H1 (cell line): ENCODE results near the gene SIRT7. TPM values are rescaled to one million over a fixed set of nuclear protein-coding genes. Genes with fewer than 3 reads are reported as not detected.

ENCODE experiments used
- CTCF ChIA-PET: fragments of 300-600 bp; sonication (Branson Sonifier 250); formaldehyde crosslinking; loops from one replicate; lab custom pipeline; 2021; ENCODE audit not compliant: partially characterized antibody; lab: Charles Lee
- POLR2A ChIA-PET: fragments of 300-600 bp; sonication (Branson Sonifier 250); formaldehyde crosslinking; loops from one replicate; lab custom pipeline; 2021; ENCODE audit warnings: inconsistent platforms; ENCODE audit not compliant: partially characterized antibody; lab: Charles Lee
- DNase-seq, 2 experiments: peaks; one replicate each; pipeline versions ENCODE4 v3.0.0 to v3.0.0-alpha.2; 2010 to 2022; ENCODE audit warnings: low spot score in 2 of 2, low read depth in 1 of 2, mixed read lengths in 1 of 2
- FAIRE-seq: peaks from 2 replicates; lab custom pipeline; 2011; peaks lifted over from hg19 to GRCh38; lab: Jason Lieb, UNC
- H2AFZ ChIP-seq: 2 replicates; pipeline ENCODE4 v1.8.1; 2012; ENCODE audit warnings: low read length, inconsistent platforms
- H2AK5ac ChIP-seq: 2 replicates; pipeline ENCODE4 v1.6.1; 2013; ENCODE audit warnings: low read depth, low read length
- H2BK120ac ChIP-seq: replicated peaks from 2 replicates; pipeline ENCODE3; 2013; ENCODE audit warnings: low read depth, low read length, inconsistent platforms
- H2BK12ac ChIP-seq: 2 replicates; pipeline ENCODE4 v1.6.1; 2013; ENCODE audit warnings: low read depth, low read length
- H2BK15ac ChIP-seq: 2 replicates; pipeline ENCODE4 v1.6.1; 2013; ENCODE audit warnings: low read length
- H2BK20ac ChIP-seq: 2 replicates; pipeline ENCODE4 v1.6.1; 2013; ENCODE audit warnings: low read length
- H2BK5ac ChIP-seq: 2 replicates; pipeline ENCODE4 v1.6.1; 2013; ENCODE audit warnings: low read depth, low read length
- H3K14ac ChIP-seq: 2 replicates; pipeline ENCODE4 v1.6.1; 2013; ENCODE audit warnings: inconsistent platforms; ENCODE audit not compliant: insufficient read length
- H3K18ac ChIP-seq: 2 replicates; pipeline ENCODE4 v1.6.1; 2013; ENCODE audit warnings: low read length; ENCODE audit errors: extremely low read depth
- H3K23ac ChIP-seq: 2 replicates; pipeline ENCODE4 v1.6.1; 2013; ENCODE audit warnings: inconsistent platforms; ENCODE audit not compliant: insufficient read length
- H3K23me2 ChIP-seq: 2 replicates; pipeline ENCODE4 v1.6.1; 2013; ENCODE audit warnings: low read depth, low read length
- H3K27ac ChIP-seq: 2 replicates; pipeline ENCODE4 v1.6.1; 2011; ENCODE audit warnings: low read depth, low read length, inconsistent platforms
- H3K27me3 ChIP-seq, 4 experiments: replicated peaks in 1 of 4; 1 replicate in 1 of 4; 2 replicates in 3 of 4; pipeline versions ENCODE4 v1.6.1 to v1.8.1; 2011 to 2013; ENCODE audit warnings: low read length in 3 of 4, mild to moderate bottlenecking in 3 of 4, inconsistent platforms in 2 of 4, mixed read lengths in 2 of 4, moderate library complexity in 1 of 4; ENCODE audit not compliant: control insufficient read depth in 3 of 4, insufficient read depth in 3 of 4; ENCODE audit errors: extremely low read depth in 1 of 4
- H3K36me3 ChIP-seq, 4 experiments: 2 replicates each; pipeline versions ENCODE4 v1.6.1 to v1.8.1; 2011 to 2013; ENCODE audit warnings: mild to moderate bottlenecking in 4 of 4, low read length in 3 of 4, moderate library complexity in 2 of 4, control low read depth in 1 of 4, inconsistent platforms in 1 of 4; ENCODE audit not compliant: insufficient read depth in 4 of 4, control insufficient read depth in 2 of 4
- H3K4ac ChIP-seq: replicated peaks from 2 replicates; pipeline ENCODE3; 2013; ENCODE audit warnings: low read length, low read depth, mixed read lengths, inconsistent platforms; ENCODE audit not compliant: insufficient read length
- H3K4me1 ChIP-seq, 4 experiments: replicated peaks in 1 of 4; 1 replicate in 1 of 4; 2 replicates in 3 of 4; pipeline versions ENCODE4 v1.6.1 to v1.8.1; 2011 to 2013; ENCODE audit warnings: low read length in 3 of 4, inconsistent platforms in 2 of 4, mixed read lengths in 1 of 4; ENCODE audit not compliant: insufficient read depth in 4 of 4, control insufficient read depth in 3 of 4
- H3K4me2 ChIP-seq, 2 experiments: 2 replicates each; pipeline versions ENCODE4 v1.6.1 to v1.8.1; 2011 to 2013; ENCODE audit warnings: low read depth in 2 of 2, low read length in 2 of 2, control low read depth in 1 of 2, inconsistent platforms in 1 of 2, mild to moderate bottlenecking in 1 of 2; ENCODE audit not compliant: insufficient read depth in 1 of 2
- H3K4me3 ChIP-seq, 4 experiments: fragments of 200-600, 300-600 bp in 1 of 4; sonication (generic), shearing (Covaris generic), sonication (Bioruptor Twin) in 1 of 4; 2 replicates each; pipeline versions ENCODE4 v1.5.1 to v1.8.1; 2011 to 2016; ENCODE audit warnings: low read length in 4 of 4, low read depth in 3 of 4, control low read depth in 2 of 4, inconsistent platforms in 2 of 4, mild to moderate bottlenecking in 2 of 4, mixed read lengths in 1 of 4, moderate library complexity in 1 of 4; ENCODE audit not compliant: insufficient read depth in 2 of 4; ENCODE audit errors: extremely low read depth in 1 of 4
- H3K56ac ChIP-seq: replicated peaks from 2 replicates; pipeline ENCODE3; 2013; ENCODE audit warnings: low read depth, mild to moderate bottlenecking, mixed read lengths, low read length, inconsistent platforms; ENCODE audit not compliant: insufficient read length
- H3K79me1 ChIP-seq: 2 replicates; pipeline ENCODE4 v1.6.1; 2013; ENCODE audit warnings: low read depth, low read length, control low read depth
- H3K79me2 ChIP-seq, 2 experiments: 2 replicates each; pipeline versions ENCODE4 v1.6.1 to v1.8.1; 2012 to 2013; ENCODE audit warnings: low read length in 2 of 2, mild to moderate bottlenecking in 2 of 2, inconsistent platforms in 1 of 2; ENCODE audit not compliant: insufficient read depth in 2 of 2, control insufficient read depth in 1 of 2
- H3K9ac ChIP-seq, 4 experiments: replicated peaks in 1 of 4; 1 replicate in 1 of 4; 2 replicates in 3 of 4; pipeline versions ENCODE4 v1.6.1 to v1.8.1; 2011 to 2013; ENCODE audit warnings: low read depth in 3 of 4, low read length in 3 of 4, control low read depth in 2 of 4, mild to moderate bottlenecking in 2 of 4, moderate library complexity in 2 of 4, inconsistent platforms in 1 of 4; ENCODE audit errors: extremely low read depth in 1 of 4
- H3K9me3 ChIP-seq, 2 experiments: 2 replicates each; pipeline versions ENCODE4 v1.6.1 to v1.8.1; 2012 to 2013; ENCODE audit warnings: mild to moderate bottlenecking in 2 of 2, moderate library complexity in 2 of 2, control low read depth in 1 of 2, inconsistent platforms in 1 of 2, low read depth in 1 of 2, low read length in 1 of 2, mixed read lengths in 1 of 2; ENCODE audit not compliant: insufficient read depth in 2 of 2
- H4K20me1 ChIP-seq, 2 experiments: replicated peaks in 1 of 2; 2 replicates each; pipeline versions ENCODE3 to v1.8.1; 2011 to 2013; ENCODE audit warnings: inconsistent platforms in 2 of 2, low read length in 2 of 2, mild to moderate bottlenecking in 1 of 2; ENCODE audit not compliant: insufficient read depth in 2 of 2, control insufficient read depth in 1 of 2
- H4K5ac ChIP-seq: 2 replicates; pipeline ENCODE4 v1.6.1; 2013; ENCODE audit warnings: low read length, low read depth, mixed read lengths, inconsistent platforms; ENCODE audit not compliant: insufficient read length
- H4K8ac ChIP-seq: 2 replicates; pipeline ENCODE4 v1.8.0; 2013; ENCODE audit warnings: mild to moderate bottlenecking, moderate library complexity, low read length, inconsistent platforms; ENCODE audit not compliant: insufficient read depth; ENCODE audit errors: extremely low read depth
- H4K91ac ChIP-seq: replicated peaks from 2 replicates; pipeline ENCODE3; 2013; ENCODE audit warnings: low read length, mixed read lengths, inconsistent platforms; ENCODE audit not compliant: insufficient read length
- ATF2 ChIP-seq: IDR thresholded peaks from 2 replicates; pipeline ENCODE4 v1.6.1; 2012; ENCODE audit warnings: low read length, inconsistent platforms
- BACH1 ChIP-seq: IDR thresholded peaks from 2 replicates; pipeline ENCODE4 v1.6.1; 2012; ENCODE audit warnings: low read length, improper control_type of control experiment
- BRCA1 ChIP-seq: IDR thresholded peaks from 2 replicates; pipeline ENCODE4 v1.6.1; 2012; ENCODE audit warnings: low read depth, low read length, improper control_type of control experiment
- CBX8 ChIP-seq: fragments of 300-800, 300-1000 bp; sonication (generic); IDR thresholded peaks from 2 replicates; pipeline ENCODE4 v1.7.1; 2016; ENCODE audit warnings: low read depth, low read length, borderline replicate concordance
- HDAC2 ChIP-seq, 2 experiments: fragments of 300-600 bp in 1 of 2; sonication (generic) in 1 of 2; IDR thresholded peaks; 2 replicates each; pipeline ENCODE4 v1.6.1; 2011 to 2012; ENCODE audit warnings: low read depth in 2 of 2, low read length in 2 of 2, mild to moderate bottlenecking in 2 of 2, moderate library complexity in 2 of 2, borderline replicate concordance in 1 of 2, inconsistent platforms in 1 of 2
- NRF1 ChIP-seq: IDR thresholded peaks from 2 replicates; pipeline ENCODE4 v1.6.1; 2011; ENCODE audit warnings: mild to moderate bottlenecking, low read depth, low read length, improper control_type of control experiment
- SP2 ChIP-seq: IDR thresholded peaks from 2 replicates; pipeline ENCODE4 v1.6.1; 2012; ENCODE audit warnings: mild to moderate bottlenecking, low read length, inconsistent platforms
- SUZ12 ChIP-seq: fragments of 200-600 bp; sonication (generic); IDR thresholded peaks from 2 replicates; pipeline ENCODE4 v1.6.1; 2012; ENCODE audit warnings: mild to moderate bottlenecking, inconsistent platforms, low read length, moderate library complexity, mixed read lengths
- YY1 ChIP-seq: IDR thresholded peaks from 2 replicates; pipeline ENCODE4 v1.6.1; 2011; ENCODE audit warnings: low read depth, mild to moderate bottlenecking, low read length
- WGBS, 2 experiments: shearing (Covaris generic) in 1 of 2; methylation state at CpG; one replicate each; pipeline versions ENCODE4 v1.1.6 to v1.1.7; 2013 to 2015; ENCODE audit warnings: low lambda C conversion rate in 2 of 2, mixed read lengths in 2 of 2, inconsistent platforms in 1 of 2, low coverage in 1 of 2, missing lambda C conversion rate in 1 of 2; ENCODE audit not compliant: insufficient replicate concordance in 2 of 2, insufficient coverage in 1 of 2, insufficient read length in 1 of 2; ENCODE audit errors: extremely low coverage in 1 of 2, missing lambda C conversion rate in 1 of 2; 5-methylcytosine and 5-hydroxymethylcytosine counted together
- polyA plus RNA-seq, 7 experiments: library from polyadenylated mRNA; depleted of rRNA in 3 of 7; stranded (reverse) in 5 of 7; unstranded in 2 of 7; fragments of >200 nt in 5 of 7; fragments of 200-250 nt in 2 of 7; gene quantifications; 1 replicate in 5 of 7; 2 replicates in 1 of 7; 4 replicates in 1 of 7; pipeline versions ENCODE4 v1.2.1 to v1.2.3, GENCODE V29; 2011 to 2013; ENCODE audit warnings: missing spikeins in 2 of 7, mixed read lengths in 2 of 7
- total RNA-seq: library from RNA; stranded (reverse); fragmentation: NEBNext Ultra II Directional; extraction: Animal tissue kit (Norgen Biotek cat#: 25700); gene quantifications from 2 replicates; pipeline ENCODE4 v1.2.1, GENCODE V29; 2021

Gene SIRT7
- total and polyA plus RNA-seq, 2 of the 8 experiments (the other 6 are each of a cell fraction or from before 2014, with no cell fraction given): 5.8 to 16.6 TPM

- peaks cover 0 to 10% of the 10 kb centered on the region in 2 experiments; a peak in 2 of 4 replicates for H3K79me2 ChIP-seq
- no peak for DNase-seq
- POLR2A ChIA-PET: interaction anchor here (0.5 to 8.7 kb wide), 7 partner anchors 9 to 144 kb away, joined by 3 to 135 read pairs (median 4); partner anchors contain the start of genes MAFG and NPB
- no peak overlapping the region for H3K4me2 ChIP-seq
- H3K18ac ChIP-seq: no peak overlapping the region
- H3K27ac ChIP-seq: no peak overlapping the region
- H3K27me3 ChIP-seq: peaks cover 0 to 4% (median 2%) of the 10 kb centered on the region in 4 experiments; a peak in 2 of 7 replicates
- H3K14ac ChIP-seq: no peak overlapping the region
- CTCF ChIA-PET: interaction anchor here (0.9 to 2.5 kb wide), 6 partner anchors 13 to 293 kb away, joined by 3 to 8 read pairs (median 5); partner anchors contain the start of gene NOTUM
- H3K4me1 ChIP-seq: peaks cover 0 to 18% (median 8%) of the 10 kb centered on the region in 4 experiments; a peak in 6 of 7 replicates
- no peak overlapping the region for H3K23ac ChIP-seq
- H3K36me3 ChIP-seq: peaks cover 8 to 25% (median 19%) of the 10 kb centered on the region in 4 experiments
- 0 out of 2 replicates have a peak overlapping the region, but pooled peaks have one; percentile 18 for H2BK5ac ChIP-seq
- no peak overlapping the region for H3K4me3 ChIP-seq
- H3K9ac ChIP-seq: no peak overlapping the region
- peaks cover 6 to 45% of the 10 kb centered on the region in 2 experiments for H4K20me1 ChIP-seq
- no peak overlapping the region for H2AFZ ChIP-seq
- no peaks in the 10 kb centered on the region for H3K9me3 ChIP-seq
- H2AK5ac ChIP-seq: no peak overlapping the region
- peaks cover 2% of the 10 kb centered on the region for H3K79me1 ChIP-seq
- no peak overlapping the region for H3K4ac ChIP-seq
- TF ChIP-seq HDAC2 (IDR thresholded peaks at IDR 0.05; ENCODE audit: borderline replicate concordance in 1 of 2, low read depth in 2 of 2, low read length in 2 of 2) (no peak), CBX8 (no peak), YY1 (no peak), BRCA1 (no peak), NRF1 (no peak), SUZ12 (no peak), ATF2 (no peak), BACH1 (no peak), SP2 (no peak)
- H4K91ac ChIP-seq: no peak overlapping the region
- H2BK15ac ChIP-seq: no peak overlapping the region
- H3K23me2 ChIP-seq: peaks cover 11% of the 10 kb centered on the region
- no peak overlapping the region for H3K56ac ChIP-seq
- WGBS, 2 experiments: 90% methylated on average over 29 of the region's 32 CpGs; no CpG with 5 or more reads in 1 of the 2 experiments
- no peak for FAIRE-seq
- H2BK12ac ChIP-seq: 0 out of 2 replicates have a peak overlapping the region, but pooled peaks have one; percentile 9
- H4K8ac ChIP-seq: no peak overlapping the region
- no peak overlapping the region for H2BK20ac ChIP-seq
- H2BK120ac ChIP-seq: no peak overlapping the region
- no peak overlapping the region for H4K5ac ChIP-seq
Measured at GRCh38 chr17:81912441-81913309, 5.3 kb downstream of the SIRT7 start.
